ENCODE measurements around the gene DPH1.

Gene DPH1

GRCh38 chr17:2089021-2089422 lies 59.1 kb downstream of the DPH1 start:
- no peak for DNase-seq
- Histone ChIP-seq H3K4me1 (peaks cover 11% of the 10 kb centered on the region), H3K4me3 (ENCODE audit: low read depth, low read length) (no peak overlapping the region)

DNA sequence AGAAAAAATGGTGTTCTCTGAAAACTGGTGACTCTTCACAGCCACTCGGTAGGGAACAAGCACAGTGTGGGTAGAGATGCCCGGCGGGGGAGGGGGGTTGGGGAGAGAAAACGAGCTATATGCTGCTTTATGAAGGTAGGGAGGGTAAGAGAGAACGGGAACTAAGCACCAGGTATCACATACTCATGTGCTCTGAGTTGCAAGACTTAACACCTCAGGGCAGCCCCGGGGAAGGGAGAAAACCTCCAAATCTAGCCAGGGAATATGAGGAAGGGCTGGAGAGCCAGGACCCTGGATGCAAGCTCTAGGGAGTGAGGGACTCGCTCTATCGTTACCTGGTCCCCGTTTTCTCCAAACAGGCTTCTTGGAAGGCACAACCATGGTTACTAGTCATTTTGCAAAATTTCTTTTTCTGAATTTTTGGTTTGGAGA lies 60.3 kb downstream of the DPH1 start:
- Histone ChIP-seq H3K4me1 (peaks cover 2% of the 10 kb centered on the region; the same call in 1 of the 2 replicates), H3K36me3 (no peaks in the 10 kb centered on the region), H3K27me3 (no peaks in the 10 kb centered on the region), H3K9me3 (no peaks in the 10 kb centered on the region), H3K4me3 (ENCODE audit: low read depth, low read length) (no peak overlapping the region)
- no peak for TF ChIP-seq CTCF (IDR thresholded peaks at IDR 0.05; ENCODE audit: low read depth, low read length)
- DNase-seq = no peak

More at GRCh38 chr17:2089021-2089422, 59.1 kb downstream of the DPH1 start:
- Histone ChIP-seq H3K36me3 (no peaks in the 10 kb centered on the region), H3K9me3 (no peaks in the 10 kb centered on the region), H3K27me3 (no peaks in the 10 kb centered on the region)
- no peak for TF ChIP-seq CTCF (IDR thresholded peaks at IDR 0.05; ENCODE audit: low read depth, low read length)

- H3K4me1 ChIP-seq = no peaks in the 10 kb centered on the region
- H3K36me3 ChIP-seq = no peaks in the 10 kb centered on the region
- H3K27me3 ChIP-seq = no peaks in the 10 kb centered on the region
- no peak for DNase-seq
- no peaks in the 10 kb centered on the region for H3K9me3 ChIP-seq
- no peak for TF ChIP-seq CTCF (IDR thresholded peaks at IDR 0.05; ENCODE audit: low read depth, low read length)
- H3K4me3 ChIP-seq (ENCODE audit: low read depth, low read length) = no peak overlapping the region
These were observed 61.0 kb downstream of the DPH1 start for GRCh38 chr17:2090804-2091534.

DNA sequence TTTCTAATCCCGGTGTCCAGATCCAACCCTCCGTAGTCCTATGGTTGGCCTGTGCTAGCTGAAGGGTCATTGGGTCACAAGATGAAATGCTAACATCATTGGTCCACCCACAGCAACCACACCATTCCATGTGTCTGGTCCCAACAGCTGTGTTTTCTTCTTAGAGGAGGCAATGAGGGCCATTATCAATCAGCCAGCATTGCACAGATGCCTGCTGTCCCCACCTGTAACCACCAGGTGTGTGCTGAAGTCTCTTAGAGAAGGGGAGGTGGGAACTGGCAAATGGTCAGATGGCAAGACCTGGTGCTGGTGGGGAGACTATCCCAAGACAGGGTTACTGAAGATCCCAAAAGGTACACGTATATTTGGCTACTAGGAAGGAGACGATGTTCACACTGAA lies 62.3 kb downstream of the DPH1 start:
- Histone ChIP-seq H3K36me3 (no peaks in the 10 kb centered on the region), H3K4me3 (ENCODE audit: low read depth, low read length) (no peak overlapping the region), H3K9me3 (no peaks in the 10 kb centered on the region), H3K4me1 (no peaks in the 10 kb centered on the region), H3K27me3 (no peaks in the 10 kb centered on the region)
- DNase-seq = no peak
- TF ChIP-seq CTCF (IDR thresholded peaks at IDR 0.05; ENCODE audit: low read depth, low read length) = no peak

DNA sequence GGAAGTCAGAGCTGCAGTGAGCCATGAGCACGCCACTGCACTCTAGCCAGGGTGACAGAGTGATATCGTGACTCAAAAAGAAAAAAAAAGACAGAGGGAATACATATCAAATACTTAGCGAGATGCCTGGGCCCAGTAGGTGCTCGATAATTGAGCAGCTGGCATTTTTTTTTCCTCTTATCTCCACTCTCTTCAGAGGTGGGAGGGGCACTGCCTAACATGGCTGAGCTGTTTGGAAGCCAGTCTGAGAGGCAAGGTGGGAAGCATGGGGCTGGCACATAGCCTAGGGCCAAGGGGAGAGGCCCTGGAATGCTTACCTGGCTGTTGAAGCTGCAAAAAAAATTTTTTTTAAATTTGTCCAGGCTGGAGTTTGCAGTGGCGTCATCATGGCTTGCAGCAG lies 63.4 kb downstream of the DPH1 start:
- TF ChIP-seq CTCF (IDR thresholded peaks at IDR 0.05; ENCODE audit: low read depth, low read length) = no peak
- H3K9me3 ChIP-seq = no peaks in the 10 kb centered on the region
- H3K36me3 ChIP-seq = no peaks in the 10 kb centered on the region
- H3K4me1 ChIP-seq = no peaks in the 10 kb centered on the region
- peak; percentile 27 for DNase-seq
- H3K27me3 ChIP-seq = no peaks in the 10 kb centered on the region
- H3K4me3 ChIP-seq (ENCODE audit: low read depth, low read length) = no peak overlapping the region

Measured in BE2C (cell line).